GM10248 (cell line): ENCODE measurements around the gene MARCKS.

ENCODE experiments used
- CTCF ChIA-PET: fragments of 300-600 bp; sonication (Branson Sonifier 250); formaldehyde crosslinking; extraction: SDS; loops from one replicate; lab custom pipeline; 2021; ENCODE audit warnings: antibody characterized with exemption; lab: Yijun Ruan, JAX
- POLR2A ChIA-PET: fragments of 350-650 bp; sonication (Branson Sonifier 250); formaldehyde crosslinking; extraction: SDS; loops from one replicate; lab custom pipeline; 2020; ENCODE audit warnings: antibody characterized with exemption; lab: Yijun Ruan, JAX
- DNase-seq: peaks from one replicate; pipeline ENCODE4 v3.0.0; 2012; ENCODE audit errors: extremely low spot score
- TF ChIP-seq, protein P1 (sequence below): IDR thresholded peaks from 2 replicates; pipeline ENCODE4 v1.5.1; 2012; ENCODE audit warnings: mild to moderate bottlenecking, low read depth; ENCODE audit errors: extremely low read depth, missing control alignments, control extremely low read depth

The MARCKS gene

DNA sequence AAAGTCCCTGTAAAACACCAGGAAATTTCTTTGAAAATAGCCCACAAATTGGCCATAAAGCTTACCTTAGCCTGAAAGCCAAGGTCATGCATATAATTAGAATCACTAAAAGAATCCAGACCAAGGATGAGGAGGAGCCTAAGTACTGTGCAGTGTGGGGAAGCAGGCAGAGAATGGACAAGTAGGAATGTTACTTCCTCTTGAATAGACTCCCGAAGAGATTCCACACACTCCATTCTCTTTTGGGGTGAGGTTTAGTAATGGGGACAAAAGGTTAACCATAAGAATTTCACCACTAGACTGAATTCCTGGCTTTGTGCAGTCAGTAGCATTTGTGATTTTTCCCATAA, 27.5 kb upstream of the MARCKS start:
- TF ChIP-seq, protein P1, sequence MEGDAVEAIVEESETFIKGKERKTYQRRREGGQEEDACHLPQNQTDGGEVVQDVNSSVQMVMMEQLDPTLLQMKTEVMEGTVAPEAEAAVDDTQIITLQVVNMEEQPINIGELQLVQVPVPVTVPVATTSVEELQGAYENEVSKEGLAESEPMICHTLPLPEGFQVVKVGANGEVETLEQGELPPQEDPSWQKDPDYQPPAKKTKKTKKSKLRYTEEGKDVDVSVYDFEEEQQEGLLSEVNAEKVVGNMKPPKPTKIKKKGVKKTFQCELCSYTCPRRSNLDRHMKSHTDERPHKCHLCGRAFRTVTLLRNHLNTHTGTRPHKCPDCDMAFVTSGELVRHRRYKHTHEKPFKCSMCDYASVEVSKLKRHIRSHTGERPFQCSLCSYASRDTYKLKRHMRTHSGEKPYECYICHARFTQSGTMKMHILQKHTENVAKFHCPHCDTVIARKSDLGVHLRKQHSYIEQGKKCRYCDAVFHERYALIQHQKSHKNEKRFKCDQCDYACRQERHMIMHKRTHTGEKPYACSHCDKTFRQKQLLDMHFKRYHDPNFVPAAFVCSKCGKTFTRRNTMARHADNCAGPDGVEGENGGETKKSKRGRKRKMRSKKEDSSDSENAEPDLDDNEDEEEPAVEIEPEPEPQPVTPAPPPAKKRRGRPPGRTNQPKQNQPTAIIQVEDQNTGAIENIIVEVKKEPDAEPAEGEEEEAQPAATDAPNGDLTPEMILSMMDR = no peak
- DNase-seq = no peak
- CTCF ChIA-PET = interaction anchor here (0.7 to 1.9 kb wide), 5 partner anchors 11 to 49 kb away, joined by 3 to 5 read pairs (median 3); no protein-coding TSS in a partner anchor
- POLR2A ChIA-PET = no interaction called here

DNA sequence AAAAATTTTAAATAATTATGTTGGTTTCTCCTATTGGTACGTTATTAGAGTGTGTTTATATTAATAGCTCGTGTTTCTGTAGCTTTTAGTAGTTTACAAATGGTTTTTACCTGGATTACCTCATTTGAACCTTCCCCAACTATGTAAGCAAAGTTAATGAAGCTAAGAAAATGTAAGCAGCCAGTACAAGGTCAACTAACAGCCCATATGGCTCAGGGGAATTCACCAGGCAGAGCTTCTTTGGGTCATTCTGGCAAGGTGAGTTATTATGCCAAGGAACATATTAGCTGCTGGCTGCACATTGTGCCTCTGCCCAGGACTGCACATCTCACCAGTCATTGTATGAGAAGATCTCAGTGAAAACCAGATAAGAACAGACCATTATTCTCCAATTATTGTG, 27.0 kb upstream of the MARCKS start:
- ChIA-PET POLR2A (no interaction called here), CTCF (interaction anchor here (1.2 to 1.9 kb wide), 4 partner anchors 12 to 50 kb away, joined by 3 to 5 read pairs (median 4); no protein-coding TSS in a partner anchor)
- TF ChIP-seq, protein P1 = no peak
- DNase-seq = no peak

DNA sequence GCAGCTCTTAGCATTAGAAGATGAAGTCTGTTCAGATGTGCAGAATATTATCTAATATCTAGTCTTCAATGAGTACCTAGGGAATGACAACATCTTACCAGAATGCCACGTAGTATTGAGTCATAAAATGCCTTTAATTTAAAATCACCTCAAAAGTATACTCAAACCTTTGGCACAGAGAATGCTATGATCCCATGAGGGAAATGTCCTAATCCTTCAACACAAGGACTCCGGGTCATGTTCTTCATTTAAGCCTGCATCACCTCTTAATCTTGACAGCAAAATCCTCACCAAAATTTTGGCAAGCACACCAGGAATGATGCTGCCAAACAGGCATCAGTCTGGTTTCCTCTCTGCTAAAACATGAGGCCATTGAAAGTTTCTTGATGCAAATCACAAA, 23.6 kb upstream of the MARCKS start:
- POLR2A ChIA-PET = no interaction called here
- TF ChIP-seq, protein P1 = no peak
- no peak for DNase-seq
- CTCF ChIA-PET = no interaction called here

DNA sequence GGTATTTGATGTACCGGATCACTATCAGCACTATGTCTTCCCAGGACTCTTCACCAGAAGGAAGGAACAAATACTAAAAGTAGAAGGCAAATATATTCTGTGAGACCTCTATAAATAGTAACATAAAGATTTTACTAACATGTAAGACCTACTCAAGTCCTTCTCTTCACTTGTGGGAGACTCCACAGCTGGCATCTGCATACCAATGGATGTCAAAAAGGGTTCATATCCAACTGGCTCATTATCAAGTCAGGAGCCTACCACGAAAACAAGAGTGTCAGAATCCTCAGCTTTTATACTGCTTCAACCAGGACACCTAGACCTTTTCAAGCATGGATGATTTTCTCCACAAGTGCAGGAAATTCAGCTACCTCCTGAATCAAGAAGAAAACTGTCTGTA, 20.0 kb upstream of the MARCKS start:
- CTCF ChIA-PET = interaction anchor here (2.3 kb wide), 1 partner anchor 11 kb away, joined by 6 read pairs; no protein-coding TSS in a partner anchor
- TF ChIP-seq, protein P1 = no peak
- POLR2A ChIA-PET = no interaction called here

DNA sequence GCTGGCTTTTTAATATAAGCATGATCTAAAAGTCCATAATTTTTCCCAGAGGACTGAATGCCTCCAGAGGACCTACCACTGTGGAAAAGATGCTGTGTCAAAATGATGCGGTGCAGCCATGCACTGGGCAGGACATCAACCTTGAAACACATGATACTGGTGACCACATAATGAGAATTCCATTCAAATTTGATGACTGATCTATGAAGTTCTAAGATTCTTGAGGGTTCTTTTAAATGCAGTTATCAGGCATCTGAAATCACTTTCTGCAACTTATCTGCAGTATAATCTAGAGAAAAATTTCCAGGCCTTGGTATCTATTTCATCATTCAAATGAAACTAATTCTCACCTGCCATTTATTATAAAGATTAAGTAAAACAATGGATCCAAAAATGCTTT, 15.0 kb upstream of the MARCKS start:
- ChIA-PET CTCF (interaction anchor here (1.0 to 3.4 kb wide), 2 partner anchors 17 to 63 kb away, joined by 3 to 16 read pairs; no protein-coding TSS in a partner anchor), POLR2A (no interaction called here)
- TF ChIP-seq, protein P1 = no peak
- DNase-seq = no peak

More for the DNA sequence above, 20.0 kb upstream of the MARCKS start:
- no peak for DNase-seq

DNA sequence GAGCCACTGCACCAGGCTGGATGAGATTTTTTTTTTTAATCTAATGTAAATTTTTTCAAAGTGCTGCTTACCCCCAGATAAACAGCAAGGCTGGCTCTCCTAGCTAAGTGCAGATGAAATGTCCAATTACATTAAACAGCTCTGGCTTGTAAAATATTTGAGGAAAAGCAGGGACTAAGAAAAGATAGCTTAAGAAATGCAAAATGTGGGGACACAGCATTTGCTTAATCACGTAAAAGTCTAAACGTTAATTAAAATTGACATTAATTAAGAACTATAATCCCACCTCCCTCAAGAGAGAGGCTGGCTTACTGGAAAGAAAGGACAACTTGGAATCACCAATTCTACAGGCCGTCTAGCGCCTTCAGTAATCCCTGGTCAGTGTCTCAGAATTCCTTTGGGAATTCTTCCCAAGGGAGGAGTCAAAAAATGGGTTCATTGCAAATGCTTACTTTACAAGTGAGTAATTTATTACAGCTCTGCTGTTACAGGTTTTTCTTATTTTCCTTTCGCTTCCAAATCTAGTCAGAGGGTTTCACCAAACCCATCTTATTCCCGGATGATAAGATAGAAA, 13.6 kb upstream of the MARCKS start:
- DNase-seq = no peak
- ChIA-PET POLR2A (no interaction called here), CTCF (interaction anchor here (1.0 to 3.4 kb wide), 6 partner anchors 10 to 537 kb away, joined by 3 to 16 read pairs (median 4); no protein-coding TSS in a partner anchor)
- TF ChIP-seq, protein P1 = no peak
